HEK293T (cell line): Measurements from ENCODE around the gene BRINP3.

ENCODE experiments used
- ARNT ChIP-seq: fragments of 450-650 bp; IDR thresholded peaks from 2 replicates; pipeline ENCODE4 v1.6.1; 2017; ENCODE audit warnings: mild to moderate bottlenecking
- BHLHE40 ChIP-seq: fragments of 450-650 bp; IDR thresholded peaks from 2 replicates; pipeline ENCODE4 v1.6.1; 2016; ENCODE audit warnings: mild to moderate bottlenecking, moderate library complexity, borderline replicate concordance
- ELF4 ChIP-seq: fragments of 450-650 bp; IDR thresholded peaks from 2 replicates; pipeline ENCODE4 v1.6.1; 2017; ENCODE audit warnings: antibody characterized with exemption
- FOXA1 ChIP-seq: fragments of 450-650 bp; IDR thresholded peaks from 2 replicates; pipeline ENCODE4 v1.6.1; 2016; ENCODE audit warnings: mild to moderate bottlenecking
- FOXM1 ChIP-seq: fragments of 450-650 bp; IDR thresholded peaks from 2 replicates; pipeline ENCODE4 v1.6.1; 2017; ENCODE audit warnings: mild to moderate bottlenecking, borderline replicate concordance
- HDGF ChIP-seq: fragments of 450-650 bp; IDR thresholded peaks from 2 replicates; pipeline ENCODE4 v1.6.1; 2017; ENCODE audit warnings: antibody characterized with exemption, borderline replicate concordance
- NFRKB ChIP-seq: fragments of 450-650 bp; IDR thresholded peaks from 2 replicates; pipeline ENCODE4 v1.6.1; 2016; ENCODE audit warnings: mild to moderate bottlenecking, moderate library complexity
- SP1 ChIP-seq: fragments of 450-650 bp; IDR thresholded peaks from 2 replicates; pipeline ENCODE4 v1.6.1; 2017
- TARDBP ChIP-seq: fragments of 450-650 bp; IDR thresholded peaks from 2 replicates; pipeline ENCODE4 v1.6.1; 2016
- ZNF384 ChIP-seq: fragments of 450-650 bp; IDR thresholded peaks from 2 replicates; pipeline ENCODE4 v1.6.1; 2016

GRCh38 chr1:190119683-190120082 lies 358.0 kb downstream of the BRINP3 start:
- TF ChIP-seq TARDBP = no peak
- TF ChIP-seq ZNF384 = no peak
- TF ChIP-seq BHLHE40 = no peak
- no peak for TF ChIP-seq FOXM1
- TF ChIP-seq SP1 = no peak
- no peak for TF ChIP-seq ARNT
- TF ChIP-seq ELF4 = no peak
- no peak for TF ChIP-seq NFRKB
- no peak for TF ChIP-seq HDGF
- no peak for TF ChIP-seq FOXA1
